CD4-positive, alpha-beta T cell treated with Interleukin-15 for 1 hour (primary cell): ENCODE results near the gene MTHFD2.
"Not testable (repeated sequence)": the region's sequence is repeated elsewhere in the genome, so short reads cannot be mapped to it uniquely, and the experiment has no call there.

ENCODE experiments used
- DNase-seq: peaks from one replicate; pipeline ENCODE4 v3.0.0-alpha.2; 2020

MTHFD2 gene

GRCh38 chr2:74198023-74198460, 373 bp upstream of the MTHFD2 start:
- DNase-seq = no peak

- DNase-seq = no peak
Observed at GRCh38 chr2:74199275-74199701, 873 bp downstream of the MTHFD2 start.

GRCh38 chr2:74199871-74200305, 1.5 kb downstream of the MTHFD2 start:
- no peak for DNase-seq

- DNase-seq = no peak
Observed at GRCh38 chr2:74201196-74201595, 2.8 kb downstream of the MTHFD2 start.

GRCh38 chr2:74201596-74201995, 3.2 kb downstream of the MTHFD2 start:
- DNase-seq = no peak

GRCh38 chr2:74204436-74204835, 6.0 kb downstream of the MTHFD2 start:
- DNase-seq = no peak

- no peak for DNase-seq
Observed at GRCh38 chr2:74205113-74205512, 6.7 kb downstream of the MTHFD2 start.

GRCh38 chr2:74205596-74205995, 7.2 kb downstream of the MTHFD2 start:
- peak; percentile 27 for DNase-seq

- peak; percentile 54 for DNase-seq
Observed at GRCh38 chr2:74206180-74206688, 7.8 kb downstream of the MTHFD2 start.

- no peak for DNase-seq
Observed at GRCh38 chr2:74212702-74213410, 14.4 kb downstream of the MTHFD2 start.

GRCh38 chr2:74215771-74216170, 17.4 kb downstream of the MTHFD2 start:
- DNase-seq = not testable (repeated sequence)

GRCh38 chr2:74216642-74217041, 18.2 kb downstream of the MTHFD2 start:
- DNase-seq = no peak

- no peak for DNase-seq
Observed at GRCh38 chr2:74219846-74220486, 21.6 kb downstream of the MTHFD2 start.

GRCh38 chr2:74221091-74221490, 22.7 kb downstream of the MTHFD2 start:
- DNase-seq = no peak

GRCh38 chr2:74221604-74222299, 23.3 kb downstream of the MTHFD2 start:
- DNase-seq = no peak

GRCh38 chr2:74222300-74222650, 23.9 kb downstream of the MTHFD2 start:
- no peak for DNase-seq

GRCh38 chr2:74223941-74224770, 25.7 kb downstream of the MTHFD2 start:
- DNase-seq = no peak

- no peak for DNase-seq
Observed at GRCh38 chr2:74225698-74226459, 27.5 kb downstream of the MTHFD2 start.

- no peak for DNase-seq
Observed at GRCh38 chr2:74226648-74227213, 28.3 kb downstream of the MTHFD2 start.

GRCh38 chr2:74227646-74228045, 29.2 kb downstream of the MTHFD2 start:
- no peak for DNase-seq

GRCh38 chr2:74228772-74229171, 30.4 kb downstream of the MTHFD2 start:
- no peak for DNase-seq

GRCh38 chr2:74229865-74230264, 31.4 kb downstream of the MTHFD2 start:
- DNase-seq = not testable (repeated sequence)
